ENCODE results near the gene MRGPRG.

DNA sequence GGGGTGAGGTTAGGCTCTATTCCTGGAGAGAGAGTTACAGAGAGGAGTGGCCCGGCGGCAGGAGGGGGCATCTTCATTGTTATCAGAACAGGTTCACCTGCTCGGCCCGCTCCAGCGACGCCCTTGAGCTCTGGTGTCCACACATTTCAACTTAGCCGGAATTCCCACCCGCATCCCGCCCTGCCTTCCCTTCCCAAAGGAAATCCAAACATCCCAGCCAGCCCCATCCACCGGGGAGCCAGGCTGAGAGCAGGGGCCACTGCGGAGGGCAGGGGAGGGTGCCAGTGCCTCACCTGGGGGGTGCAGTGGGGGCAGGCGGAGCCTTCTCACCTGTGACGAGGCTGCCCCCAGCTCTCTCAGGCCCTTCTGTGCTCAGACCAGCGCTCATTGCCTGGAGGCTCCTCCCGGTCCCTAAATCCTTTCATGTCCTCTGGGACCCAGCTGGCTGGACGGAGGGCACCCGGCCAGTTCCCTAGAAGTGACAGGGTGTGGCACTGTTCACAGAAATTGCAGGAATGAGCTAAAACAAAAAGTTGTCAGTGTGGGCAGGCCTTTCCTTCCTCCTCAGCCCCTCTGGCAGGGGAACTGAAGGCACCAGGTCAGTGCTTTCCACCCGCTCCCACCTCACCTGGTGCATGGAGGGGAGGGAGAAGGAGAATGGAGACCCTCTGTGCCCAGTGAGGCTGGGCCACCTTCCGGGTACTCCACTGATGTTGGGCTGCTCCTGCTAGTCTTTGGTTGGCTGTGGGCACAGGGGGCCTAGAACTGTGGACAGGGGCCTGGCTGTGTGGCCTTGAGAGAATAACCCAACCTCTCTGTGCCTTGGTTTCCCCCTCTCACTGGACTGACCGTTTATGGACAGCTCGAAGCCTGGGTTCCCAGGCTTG, 2.2 kb upstream of the MRGPRG start:
- TF ChIP-seq, protein P1, sequence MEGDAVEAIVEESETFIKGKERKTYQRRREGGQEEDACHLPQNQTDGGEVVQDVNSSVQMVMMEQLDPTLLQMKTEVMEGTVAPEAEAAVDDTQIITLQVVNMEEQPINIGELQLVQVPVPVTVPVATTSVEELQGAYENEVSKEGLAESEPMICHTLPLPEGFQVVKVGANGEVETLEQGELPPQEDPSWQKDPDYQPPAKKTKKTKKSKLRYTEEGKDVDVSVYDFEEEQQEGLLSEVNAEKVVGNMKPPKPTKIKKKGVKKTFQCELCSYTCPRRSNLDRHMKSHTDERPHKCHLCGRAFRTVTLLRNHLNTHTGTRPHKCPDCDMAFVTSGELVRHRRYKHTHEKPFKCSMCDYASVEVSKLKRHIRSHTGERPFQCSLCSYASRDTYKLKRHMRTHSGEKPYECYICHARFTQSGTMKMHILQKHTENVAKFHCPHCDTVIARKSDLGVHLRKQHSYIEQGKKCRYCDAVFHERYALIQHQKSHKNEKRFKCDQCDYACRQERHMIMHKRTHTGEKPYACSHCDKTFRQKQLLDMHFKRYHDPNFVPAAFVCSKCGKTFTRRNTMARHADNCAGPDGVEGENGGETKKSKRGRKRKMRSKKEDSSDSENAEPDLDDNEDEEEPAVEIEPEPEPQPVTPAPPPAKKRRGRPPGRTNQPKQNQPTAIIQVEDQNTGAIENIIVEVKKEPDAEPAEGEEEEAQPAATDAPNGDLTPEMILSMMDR (IDR thresholded peaks at IDR 0.05): no peak
- TF ChIP-seq POLR2A (IDR thresholded peaks at IDR 0.05; ENCODE audit: low read depth): no peak

Data from esophagus muscularis mucosa (tissue), 3 donors.